PC-9 (cell line): ENCODE results near the gene SEL1L2.

Experiments
- EZH2 ChIP-seq: fragments of 200-600 bp; sonication (generic); IDR thresholded peaks from 2 replicates; pipeline ENCODE4 v1.8.0; 2017; ENCODE audit warnings: antibody characterized with exemption, low read depth
- TF ChIP-seq, protein P1 (sequence below): fragments of 200-600 bp; sonication (generic); conservative IDR thresholded peaks from 2 replicates; pipeline ENCODE4 v1.6.1; 2017; ENCODE audit warnings: mixed run types, antibody characterized with exemption, mild to moderate bottlenecking, moderate library complexity

DNA sequence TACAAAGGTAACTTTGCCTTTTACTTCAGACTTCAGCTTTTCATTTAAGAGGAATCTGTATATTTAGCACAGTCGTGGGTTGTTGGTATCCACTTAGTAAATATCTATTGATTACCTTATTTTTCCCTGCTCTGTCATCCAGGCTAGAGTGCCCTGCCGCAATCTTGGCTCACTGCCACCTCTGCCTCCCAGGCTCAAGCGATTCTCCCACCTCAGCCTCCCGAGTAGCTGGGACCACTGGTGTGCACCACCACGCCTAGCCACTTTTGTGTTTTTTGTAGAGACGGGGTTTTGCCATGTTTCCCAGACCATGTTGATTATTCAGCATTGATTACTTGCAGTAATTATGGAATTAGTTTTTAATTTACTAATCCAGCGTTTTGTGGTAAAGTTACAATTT is 46.2 kb upstream of the SEL1L2 start:
- TF ChIP-seq, protein P1, sequence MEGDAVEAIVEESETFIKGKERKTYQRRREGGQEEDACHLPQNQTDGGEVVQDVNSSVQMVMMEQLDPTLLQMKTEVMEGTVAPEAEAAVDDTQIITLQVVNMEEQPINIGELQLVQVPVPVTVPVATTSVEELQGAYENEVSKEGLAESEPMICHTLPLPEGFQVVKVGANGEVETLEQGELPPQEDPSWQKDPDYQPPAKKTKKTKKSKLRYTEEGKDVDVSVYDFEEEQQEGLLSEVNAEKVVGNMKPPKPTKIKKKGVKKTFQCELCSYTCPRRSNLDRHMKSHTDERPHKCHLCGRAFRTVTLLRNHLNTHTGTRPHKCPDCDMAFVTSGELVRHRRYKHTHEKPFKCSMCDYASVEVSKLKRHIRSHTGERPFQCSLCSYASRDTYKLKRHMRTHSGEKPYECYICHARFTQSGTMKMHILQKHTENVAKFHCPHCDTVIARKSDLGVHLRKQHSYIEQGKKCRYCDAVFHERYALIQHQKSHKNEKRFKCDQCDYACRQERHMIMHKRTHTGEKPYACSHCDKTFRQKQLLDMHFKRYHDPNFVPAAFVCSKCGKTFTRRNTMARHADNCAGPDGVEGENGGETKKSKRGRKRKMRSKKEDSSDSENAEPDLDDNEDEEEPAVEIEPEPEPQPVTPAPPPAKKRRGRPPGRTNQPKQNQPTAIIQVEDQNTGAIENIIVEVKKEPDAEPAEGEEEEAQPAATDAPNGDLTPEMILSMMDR: no peak
- no peak for TF ChIP-seq EZH2
